ENCODE results near the gene TMEM14A. TPM values are rescaled to one million over a fixed set of nuclear protein-coding genes. Genes with fewer than 3 reads are reported as not detected.

TMEM14A gene
- total RNA-seq, 4 donors from 2014 or later, result 12.5 to 35.8 (median 19.4) TPM; not detected in 1

- intact Hi-C loops (cut with DNase I; ENCODE audit: low total_unique reads) (no loop called here), in situ Hi-C loops (cut with MboI; ENCODE audit: low pct_ligation_motif_present in 1 of 4, low pct_unique_long_range_greater_than_20kb in 1 of 4, low sequenced_read_pairs in 3 of 4) (no loop called here)
- Histone ChIP-seq H3K36me3 (no peaks in the 10 kb centered on the region), H3K4me3 (no peak overlapping the region), H3K9me3 (no peaks in the 10 kb centered on the region), H3K27ac (peak overlapping the region; percentile 69 to 83 (median 74)), H3K27me3 (no peaks in the 10 kb centered on the region), H3K4me1 (peaks cover 3 to 21% (median 12%) of the 10 kb centered on the region in 4 donors)
- DNase-seq, result peak; percentile 26
- WGBS, 2 donors (ENCODE audit: low coverage in 1 of 2), result 47 to 49% methylated on average over 2 of the region's 2 CpGs
- TF ChIP-seq EP300 (IDR thresholded peaks at IDR 0.05; ENCODE audit: low read depth) (peak; percentile 13), CTCF (IDR thresholded peaks at IDR 0.05) (no peak), POLR2A (IDR thresholded peaks at IDR 0.05) (no peak), POLR2AphosphoS5 (IDR thresholded peaks at IDR 0.05) (peak in 2 of 3 donors; percentile 34 to 63)
These were observed 54.8 kb downstream of the TMEM14A start for GRCh38 chr6:52725535-52726192.

GRCh38 chr6:52726193-52726542, 55.3 kb downstream of the TMEM14A start:
- Histone ChIP-seq H3K4me3 (no peak overlapping the region), H3K36me3 (no peaks in the 10 kb centered on the region), H3K4me1 (peaks cover 3 to 21% (median 12%) of the 10 kb centered on the region in 4 donors), H3K27me3 (no peaks in the 10 kb centered on the region), H3K27ac (peak overlapping the region; percentile 52 to 83 (median 64)), H3K9me3 (no peaks in the 10 kb centered on the region)
- TF ChIP-seq CTCF (IDR thresholded peaks at IDR 0.05), result no peak
- no peak for TF ChIP-seq EP300 (IDR thresholded peaks at IDR 0.05; ENCODE audit: low read depth)
- TF ChIP-seq POLR2A (IDR thresholded peaks at IDR 0.05), result no peak
- TF ChIP-seq POLR2AphosphoS5 (IDR thresholded peaks at IDR 0.05), result no peak
- DNase-seq, result no peak
- in situ Hi-C loops (cut with MboI; ENCODE audit: low pct_ligation_motif_present in 1 of 4, low pct_unique_long_range_greater_than_20kb in 1 of 4, low sequenced_read_pairs in 3 of 4), result no loop called here
- intact Hi-C loops (cut with DNase I; ENCODE audit: low total_unique reads), result no loop called here
- WGBS, 2 donors (ENCODE audit: low coverage in 1 of 2), result 40 to 51% methylated on average over 2 of the region's 2 CpGs

GRCh38 chr6:52726741-52727535, 56.0 kb downstream of the TMEM14A start:
- no peak for TF ChIP-seq CTCF (IDR thresholded peaks at IDR 0.05)
- TF ChIP-seq EP300 (IDR thresholded peaks at IDR 0.05; ENCODE audit: low read depth), result no peak
- Histone ChIP-seq H3K36me3 (no peaks in the 10 kb centered on the region), H3K27ac (peak overlapping the region; percentile 52 to 83 (median 64)), H3K4me3 (no peak overlapping the region), H3K27me3 (no peaks in the 10 kb centered on the region), H3K9me3 (no peaks in the 10 kb centered on the region), H3K4me1 (peaks cover 3 to 21% (median 12%) of the 10 kb centered on the region in 4 donors)
- DNase-seq, result no peak
- intact Hi-C loops (cut with DNase I; ENCODE audit: low total_unique reads) (no loop called here), in situ Hi-C loops (cut with MboI; ENCODE audit: low pct_ligation_motif_present in 1 of 4, low pct_unique_long_range_greater_than_20kb in 1 of 4, low sequenced_read_pairs in 3 of 4) (no loop called here)
- WGBS, 2 donors (ENCODE audit: low coverage in 1 of 2), result 64 to 82% methylated on average over 6 to 15 of the region's 15 CpGs

- Histone ChIP-seq H3K9me3 (no peaks in the 10 kb centered on the region), H3K27me3 (no peaks in the 10 kb centered on the region), H3K27ac (no peak overlapping the region), H3K4me3 (no peak overlapping the region), H3K4me1 (peaks cover 3 to 21% (median 12%) of the 10 kb centered on the region in 4 donors), H3K36me3 (no peaks in the 10 kb centered on the region)
- intact Hi-C loops (cut with DNase I; ENCODE audit: low total_unique reads) (no loop called here), in situ Hi-C loops (cut with MboI; ENCODE audit: low pct_ligation_motif_present in 1 of 4, low pct_unique_long_range_greater_than_20kb in 1 of 4, low sequenced_read_pairs in 3 of 4) (no loop called here)
- TF ChIP-seq CTCF (IDR thresholded peaks at IDR 0.05) (no peak), POLR2AphosphoS5 (IDR thresholded peaks at IDR 0.05) (no peak), EP300 (IDR thresholded peaks at IDR 0.05; ENCODE audit: low read depth) (no peak), POLR2A (IDR thresholded peaks at IDR 0.05) (no peak)
- no peak for DNase-seq
- 88% methylated on average over 2 of the region's 2 CpGs; no CpG with 5 or more reads in 1 of the 2 donors for WGBS, 2 donors (ENCODE audit: low coverage in 1 of 2)
These were observed 57.0 kb downstream of the TMEM14A start for GRCh38 chr6:52727908-52728307.
